Activated CD4-positive, alpha-beta T cell treated with anti-CD3 and anti-CD28 coated beads, Interleukin-10, Interleukin-2, amounts not matched to agents 100 ng/mL and 50 ng/mL, durations not matched to agents 16 hours and 8 hours (primary cell): ENCODE data around the gene ASH1L.
"Not testable (repeated sequence)": the region's sequence is repeated elsewhere in the genome, so short reads cannot be mapped to it uniquely, and the experiment has no call there.

Experiments used
- DNase-seq: peaks from one replicate; pipeline ENCODE4 v3.0.0-alpha.2; 2020

The ASH1L gene

DNA sequence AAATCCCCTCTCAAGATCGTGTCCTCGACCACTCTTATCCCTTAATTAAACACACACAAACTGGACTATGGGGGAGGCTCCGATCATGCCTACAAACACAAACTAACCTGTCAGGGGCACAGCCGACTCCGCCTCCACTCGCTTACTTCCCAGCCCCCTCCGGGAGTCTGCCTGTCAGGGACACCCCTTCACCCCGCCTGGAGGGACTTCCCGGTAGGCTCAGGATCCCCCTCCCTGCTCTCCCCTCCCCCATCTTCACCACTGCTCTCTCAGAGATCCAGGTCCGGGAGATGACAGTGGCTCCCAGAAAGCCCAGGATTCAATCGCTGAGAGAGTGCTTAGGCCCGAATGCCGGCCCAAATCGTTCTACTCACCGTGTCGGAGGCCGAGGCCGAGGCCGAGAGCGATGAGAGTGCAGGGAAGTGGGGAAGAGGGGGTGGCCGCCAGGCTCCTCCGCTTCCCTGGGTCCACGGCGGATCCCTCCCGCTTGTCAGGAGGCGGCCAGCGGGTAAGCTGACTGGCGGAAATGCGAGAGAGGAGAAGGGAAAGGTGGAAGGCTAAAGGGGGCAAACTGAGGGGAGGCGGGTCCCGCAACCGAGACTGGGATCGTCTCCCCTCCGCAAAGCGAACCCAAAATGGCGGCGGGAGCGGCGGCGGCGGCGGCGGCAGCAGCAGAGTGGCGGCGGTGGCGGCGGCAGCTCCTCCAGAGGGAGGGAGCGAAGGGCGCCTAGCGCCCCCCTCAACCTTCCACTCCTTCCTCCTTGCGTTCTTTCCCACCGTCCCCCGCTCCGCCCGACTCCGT, 623 bp downstream of the ASH1L start:
- DNase-seq = peak; percentile 14

DNA sequence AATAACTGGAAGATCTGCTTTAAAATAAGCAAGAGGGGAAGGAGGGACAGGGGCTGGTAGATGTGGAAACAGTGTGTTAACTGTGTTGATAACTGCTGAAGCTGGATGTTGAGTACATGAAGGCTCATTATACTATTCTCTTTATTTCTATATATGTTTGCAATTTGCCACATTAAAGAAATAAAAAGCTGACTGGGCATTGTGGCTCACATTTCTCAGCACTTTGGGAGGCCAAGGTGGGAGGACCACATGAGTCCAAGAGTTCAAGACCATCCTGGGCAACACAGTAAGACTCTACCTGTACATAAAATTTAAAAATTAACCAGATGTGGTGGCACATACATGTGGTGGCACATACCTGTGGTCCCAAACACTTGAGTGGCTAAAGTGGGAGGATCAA, 6.7 kb downstream of the ASH1L start:
- no peak for DNase-seq

DNA sequence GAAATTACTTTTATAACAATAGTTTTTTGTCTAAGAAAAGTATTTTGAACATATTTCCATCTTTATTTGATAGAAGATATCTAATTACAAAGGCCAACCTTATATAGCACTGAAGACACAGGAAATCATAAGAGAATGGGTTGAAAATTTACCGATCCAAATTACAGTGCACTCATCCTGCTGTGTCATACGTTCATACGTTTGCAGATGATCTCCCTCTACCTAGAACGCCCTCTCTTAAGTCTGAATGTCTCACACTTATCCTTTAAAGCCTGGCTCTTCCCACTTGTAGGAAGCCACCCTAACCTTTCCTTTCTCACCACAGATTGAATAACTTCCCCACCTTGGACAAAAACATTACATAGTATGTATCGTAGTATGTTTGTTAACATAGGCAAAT, 9.3 kb downstream of the ASH1L start:
- DNase-seq = no peak

DNA sequence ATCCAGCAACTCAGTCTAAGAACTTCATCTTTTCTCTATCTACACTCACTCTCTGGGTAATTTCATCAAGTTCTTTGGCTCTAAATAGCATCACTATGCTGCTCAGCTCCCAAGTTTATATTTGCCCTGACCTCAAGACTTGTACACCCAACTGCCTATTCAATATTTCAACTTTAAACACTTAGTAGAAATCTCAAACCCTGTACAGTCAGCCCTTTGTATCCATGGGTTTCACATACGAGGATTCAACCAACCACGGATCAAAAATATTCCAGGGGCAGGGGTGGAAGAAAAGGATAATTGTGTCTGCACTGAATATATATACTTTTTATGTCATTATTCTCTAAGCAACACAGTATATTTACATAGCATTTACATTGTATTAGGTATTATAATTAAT, 13.9 kb downstream of the ASH1L start:
- no peak for DNase-seq

DNA sequence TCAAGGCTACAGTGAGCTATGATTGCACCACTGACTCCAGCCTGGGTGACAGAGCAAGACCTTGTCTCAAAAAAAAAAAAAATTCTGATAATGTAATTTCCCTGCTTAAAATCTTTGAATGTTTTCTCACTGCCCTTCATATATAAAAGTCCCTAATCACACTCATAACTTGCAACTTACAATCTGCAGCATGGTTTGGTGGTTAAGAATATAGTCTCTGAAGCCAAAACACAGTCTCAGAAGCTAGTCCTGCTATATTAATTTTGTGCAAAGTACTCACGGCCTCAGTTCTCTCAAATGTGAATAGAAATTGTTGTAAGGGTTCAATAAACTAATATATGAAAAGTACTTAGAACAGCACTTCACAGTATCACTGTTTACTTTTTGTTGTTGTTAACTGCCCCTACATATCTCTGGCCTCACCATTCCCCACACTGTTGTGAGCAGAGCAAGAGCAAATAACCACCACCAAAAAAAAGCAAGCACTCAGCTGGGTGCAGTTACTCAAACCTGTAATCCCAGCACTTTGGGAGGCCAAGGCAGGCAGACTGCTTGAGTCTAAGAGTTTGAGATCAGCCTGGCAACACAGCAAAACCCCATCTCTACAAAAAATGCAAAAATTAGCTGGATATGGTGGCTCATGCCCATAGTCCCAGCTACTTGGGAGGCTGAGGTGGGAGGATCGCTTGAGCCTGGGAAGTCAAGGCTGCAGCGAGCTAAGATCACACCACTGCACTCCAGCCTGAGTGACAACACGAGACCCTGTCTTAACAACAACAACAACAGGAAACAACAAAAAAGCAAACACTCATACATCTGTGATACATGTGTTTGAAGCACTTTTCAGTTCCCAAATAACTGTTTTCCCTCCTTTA, 22.4 kb downstream of the ASH1L start:
- peak; percentile 52 for DNase-seq

DNA sequence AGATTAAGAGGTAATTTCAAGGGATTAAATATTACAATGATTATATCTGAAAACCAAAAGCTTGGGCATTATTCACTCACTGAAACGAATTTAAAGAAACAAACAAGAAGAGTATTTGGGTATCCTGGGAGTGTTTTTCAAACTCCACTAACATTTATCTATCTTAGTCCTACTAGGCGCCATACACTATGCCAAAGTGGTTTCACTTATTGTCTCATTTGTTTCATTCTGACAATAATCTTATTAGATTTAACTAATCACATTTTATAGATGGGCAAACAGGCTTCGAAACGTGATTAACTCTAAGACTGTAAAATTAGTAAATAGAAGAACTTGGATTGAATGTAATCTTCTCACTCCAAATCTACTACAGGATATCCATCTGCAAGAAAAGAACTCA, 25.4 kb downstream of the ASH1L start:
- peak; percentile 30 for DNase-seq

DNA sequence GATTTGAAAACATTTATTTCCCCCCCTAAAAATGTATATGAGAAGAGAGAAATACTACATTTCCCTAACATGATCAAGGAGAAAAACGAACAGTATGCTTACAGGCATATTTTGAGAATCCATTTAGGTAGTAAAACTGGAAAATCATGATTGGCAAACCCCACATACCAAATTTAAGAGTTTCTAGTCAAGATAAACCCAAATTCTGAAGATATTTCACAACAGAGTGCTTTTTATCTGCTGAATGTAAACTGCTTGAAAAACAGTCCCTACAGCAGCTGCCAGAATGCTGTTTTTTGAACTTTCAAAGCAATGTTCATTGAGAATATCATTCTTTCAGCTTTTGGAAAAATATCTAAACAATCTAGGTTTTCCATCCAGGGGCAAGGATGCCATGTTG, 31.0 kb downstream of the ASH1L start:
- DNase-seq = no peak

DNA sequence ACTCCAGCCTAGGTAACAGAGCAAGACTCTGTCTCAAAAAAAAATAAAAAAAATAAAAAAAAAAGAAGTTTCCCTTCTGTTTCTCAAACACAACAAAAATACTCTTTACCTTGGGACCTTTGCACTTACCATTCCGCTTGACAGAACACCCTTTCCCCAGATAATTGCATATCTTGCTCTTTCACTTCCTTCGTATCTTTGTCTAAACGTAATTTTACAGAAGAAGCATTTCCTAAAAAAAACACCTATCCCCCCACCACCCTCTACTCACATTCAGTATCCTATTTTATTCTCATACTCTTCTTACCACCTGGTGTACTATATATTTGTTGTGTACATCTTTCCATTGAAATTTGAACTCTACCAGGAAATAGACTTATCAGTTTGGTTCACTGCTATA, 32.7 kb downstream of the ASH1L start:
- DNase-seq = no peak

DNA sequence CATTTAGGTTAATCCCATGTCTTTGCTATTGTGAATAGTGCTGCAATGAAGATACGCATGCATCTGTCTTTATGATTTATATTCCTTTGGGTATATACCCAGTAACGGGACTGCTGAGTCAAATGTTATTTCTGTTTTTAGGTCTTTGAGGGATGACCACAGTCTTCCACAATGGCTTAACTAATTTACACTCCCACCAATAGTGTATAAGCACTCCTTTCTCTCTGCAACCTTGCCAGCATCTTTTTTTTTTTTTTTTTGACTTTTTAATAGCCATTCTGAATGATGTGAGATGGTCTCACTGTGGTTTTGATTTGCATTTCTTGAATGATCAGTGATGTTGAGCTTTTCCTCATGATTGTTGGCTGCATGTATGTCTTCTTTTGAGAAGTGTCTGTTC, 33.5 kb downstream of the ASH1L start:
- DNase-seq = no peak

DNA sequence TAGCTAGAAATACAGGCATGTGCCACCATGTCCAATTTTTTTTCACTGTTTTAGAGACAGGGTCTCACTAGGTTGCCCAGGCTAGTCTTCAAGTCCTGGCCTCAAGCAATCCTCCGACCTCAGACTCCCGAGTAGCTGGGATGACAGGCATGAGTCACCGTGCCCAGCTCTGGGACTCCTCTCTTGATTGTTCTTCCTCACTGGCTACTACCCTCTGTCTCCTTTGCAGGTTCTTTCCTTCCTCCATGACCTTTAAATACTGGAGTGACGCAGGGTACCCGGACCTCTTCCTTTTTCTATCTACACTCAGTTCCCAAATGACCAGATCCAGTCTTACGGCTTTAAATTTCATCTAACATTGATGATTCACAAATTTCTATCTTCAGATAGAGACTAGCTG, 34.9 kb downstream of the ASH1L start:
- DNase-seq = no peak

DNA sequence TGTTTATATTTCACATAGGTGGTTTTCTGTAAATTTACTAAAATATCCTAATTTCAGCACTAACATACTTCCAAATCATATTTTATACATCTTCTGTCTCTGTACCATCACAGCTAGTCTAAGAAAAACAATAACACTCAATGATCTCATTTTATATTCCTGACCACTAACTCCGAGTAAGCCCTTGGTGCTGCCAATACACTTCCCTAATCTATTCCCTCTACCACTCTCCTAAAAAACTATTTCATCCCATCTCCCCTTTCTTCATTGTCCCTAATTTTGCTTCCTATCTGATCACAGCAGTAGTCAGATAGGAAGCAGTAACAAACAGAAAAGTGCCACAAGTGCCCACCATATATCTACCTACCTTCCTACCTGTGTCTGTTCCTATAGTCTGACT, 36.2 kb downstream of the ASH1L start:
- no peak for DNase-seq

DNA sequence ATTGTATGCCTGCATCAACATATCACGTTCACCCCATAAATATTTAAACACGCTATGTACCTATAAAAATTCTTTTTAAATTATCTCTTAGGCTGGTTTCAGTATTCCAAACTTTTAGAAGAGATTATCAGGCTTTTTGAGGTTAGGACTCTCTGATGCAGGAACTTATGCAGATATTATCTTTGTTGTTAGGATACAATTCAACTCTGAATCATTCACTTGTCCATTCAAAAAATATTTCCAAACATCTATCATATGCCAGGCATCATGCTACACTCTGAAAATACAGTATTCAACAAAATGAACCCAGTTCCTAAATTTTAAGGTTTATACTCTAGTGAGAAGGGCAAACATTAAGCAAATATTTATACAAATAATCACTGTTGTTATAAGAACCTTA, 40.5 kb downstream of the ASH1L start:
- no peak for DNase-seq

DNA sequence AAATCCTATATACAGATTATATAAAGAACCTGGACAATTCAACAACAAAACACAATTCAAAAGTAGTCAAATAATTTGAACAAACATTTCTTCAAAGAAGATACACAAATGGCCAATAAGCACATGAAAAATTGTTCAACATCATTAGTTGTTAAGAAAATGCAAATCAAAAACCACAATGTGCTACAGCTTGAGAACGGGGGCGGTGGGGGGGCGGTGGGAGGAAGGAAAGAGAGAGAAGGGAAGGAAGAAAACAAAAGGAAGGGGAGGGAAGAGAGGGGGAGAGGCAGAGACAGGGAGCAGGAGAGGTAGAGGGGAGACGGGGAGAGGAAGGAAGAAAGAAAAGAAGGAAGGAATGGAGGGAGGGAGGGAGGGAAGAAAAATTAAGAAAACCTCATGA, 44.1 kb downstream of the ASH1L start:
- no peak for DNase-seq

DNA sequence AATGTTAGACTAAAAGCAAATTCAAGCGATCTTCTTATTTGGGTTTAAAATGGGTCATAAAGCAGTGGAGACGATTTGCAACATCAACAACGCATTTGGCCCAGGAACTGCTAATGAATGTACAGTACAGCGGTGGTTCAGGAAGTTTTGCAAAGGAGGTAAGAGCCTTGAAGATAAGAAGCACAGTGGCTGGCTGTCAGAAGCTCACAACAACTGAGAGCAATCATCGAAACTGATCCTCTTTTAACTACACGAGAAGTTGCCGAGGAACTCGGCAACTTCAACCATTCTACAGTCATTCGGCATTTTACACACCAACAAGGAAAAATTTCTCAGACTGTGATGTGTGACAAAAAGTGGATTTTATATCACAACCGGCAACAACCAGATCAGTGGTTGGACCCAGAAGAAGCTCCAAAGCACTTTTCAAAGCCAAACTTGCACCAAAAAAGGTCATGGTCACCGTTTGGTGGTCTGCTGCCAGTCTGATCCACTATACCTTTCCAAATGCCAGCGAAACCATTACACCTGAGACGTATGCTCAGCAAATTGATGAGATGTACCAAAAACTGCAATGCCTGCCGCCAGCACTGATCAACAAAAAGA, 47.9 kb downstream of the ASH1L start:
- peak; percentile 19 for DNase-seq

DNA sequence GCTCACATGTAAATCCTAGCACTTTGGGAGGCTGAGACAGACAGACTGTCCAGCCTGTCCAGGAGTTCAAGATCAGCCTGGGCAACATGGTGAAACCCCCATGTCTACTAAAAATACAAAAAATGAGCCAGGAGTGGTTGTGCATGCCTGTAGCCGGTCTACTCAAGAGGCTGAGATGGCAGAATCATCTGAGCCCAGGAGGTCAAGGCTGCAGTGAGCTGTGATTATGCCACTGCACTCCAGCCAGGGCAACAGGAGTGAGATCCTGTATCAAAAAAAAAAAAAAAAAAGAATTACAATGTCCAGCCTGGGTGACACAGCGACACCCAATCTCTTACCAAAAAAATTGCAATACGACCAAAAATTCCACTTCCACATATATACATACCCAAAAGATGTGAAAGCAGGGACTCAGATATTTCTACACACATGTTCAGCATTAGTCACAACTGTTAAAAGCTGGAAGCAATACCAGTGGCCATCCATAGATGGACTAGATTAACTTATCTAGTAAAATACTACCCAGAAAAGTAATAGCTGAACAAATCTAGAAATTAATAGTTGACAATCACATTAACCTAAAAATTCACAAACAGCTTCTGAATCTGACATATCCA, 49.2 kb downstream of the ASH1L start:
- no peak for DNase-seq

DNA sequence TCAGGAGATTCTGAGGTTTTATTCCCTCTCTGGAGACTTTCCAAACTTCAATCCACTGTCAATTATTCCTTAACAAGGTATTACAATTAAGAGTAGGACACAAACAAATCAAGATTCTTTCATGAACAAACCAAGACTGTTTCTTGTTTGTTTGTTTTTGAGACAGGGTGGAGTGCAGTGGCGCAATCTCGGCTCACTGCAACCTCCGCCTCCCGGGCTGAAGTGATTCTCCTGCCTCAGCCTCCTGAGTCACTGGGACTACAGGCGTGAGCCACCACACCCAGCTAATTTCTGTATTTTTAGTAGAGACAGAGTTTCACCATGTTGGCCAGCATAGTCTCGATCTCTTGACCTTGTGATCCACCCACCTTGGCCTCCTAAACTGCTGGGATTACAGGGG, 51.2 kb downstream of the ASH1L start:
- DNase-seq = not testable (repeated sequence)

DNA sequence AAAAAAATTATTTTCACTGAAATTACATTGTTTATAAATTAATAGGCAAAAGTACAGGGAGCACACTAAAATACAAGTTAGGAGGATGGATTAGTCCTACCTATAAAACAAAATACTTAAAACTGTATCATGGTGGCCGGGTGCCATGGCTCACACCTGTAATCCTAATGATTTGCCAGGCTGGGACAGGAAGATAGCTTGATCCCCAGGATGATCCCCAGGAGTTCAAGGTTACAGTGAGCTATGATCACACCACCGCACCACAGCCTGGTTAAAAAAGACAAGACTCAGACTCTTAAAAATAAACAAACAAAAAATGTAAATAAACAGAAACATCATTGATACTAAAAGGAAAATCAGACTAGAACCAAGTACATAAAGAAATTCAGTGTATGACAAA, 53.5 kb downstream of the ASH1L start:
- no peak for DNase-seq

DNA sequence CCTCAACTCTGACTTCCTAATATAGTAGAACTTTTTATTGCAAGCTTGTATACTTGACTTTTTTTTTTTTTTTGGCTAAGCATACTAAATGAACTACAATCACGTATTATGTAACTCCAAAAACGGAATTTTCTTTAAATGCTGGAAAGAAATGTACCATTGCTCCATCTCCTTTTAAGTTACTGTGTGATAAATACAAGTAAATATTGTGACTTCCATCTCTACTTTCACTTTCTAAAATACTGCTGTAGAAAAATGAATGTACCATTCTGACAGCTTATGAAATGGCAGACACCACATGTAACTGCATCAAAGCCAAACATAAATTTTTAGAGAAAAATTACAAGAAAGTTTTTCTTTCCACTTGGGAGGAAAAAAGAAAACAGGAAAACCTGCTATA, 54.7 kb downstream of the ASH1L start:
- DNase-seq = no peak

DNA sequence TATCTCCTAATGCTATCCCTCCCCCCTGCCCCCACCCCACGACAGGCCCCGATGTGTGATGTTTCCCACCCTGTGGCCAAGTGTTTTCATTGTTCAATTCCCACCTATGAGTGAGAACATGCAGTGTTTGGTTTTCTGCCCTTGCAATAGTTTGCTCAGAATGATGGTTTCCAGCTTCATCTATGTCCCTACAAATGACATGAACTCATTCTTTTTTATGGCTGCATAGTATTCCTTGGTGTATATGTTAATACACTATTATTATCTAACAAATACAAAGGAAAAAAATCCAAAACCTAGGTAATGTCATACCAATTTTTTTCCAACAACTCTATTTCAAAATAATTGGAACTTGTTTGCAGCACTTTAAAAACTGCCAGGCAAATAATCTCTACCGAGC, 56.6 kb downstream of the ASH1L start:
- DNase-seq = not testable (repeated sequence)

DNA sequence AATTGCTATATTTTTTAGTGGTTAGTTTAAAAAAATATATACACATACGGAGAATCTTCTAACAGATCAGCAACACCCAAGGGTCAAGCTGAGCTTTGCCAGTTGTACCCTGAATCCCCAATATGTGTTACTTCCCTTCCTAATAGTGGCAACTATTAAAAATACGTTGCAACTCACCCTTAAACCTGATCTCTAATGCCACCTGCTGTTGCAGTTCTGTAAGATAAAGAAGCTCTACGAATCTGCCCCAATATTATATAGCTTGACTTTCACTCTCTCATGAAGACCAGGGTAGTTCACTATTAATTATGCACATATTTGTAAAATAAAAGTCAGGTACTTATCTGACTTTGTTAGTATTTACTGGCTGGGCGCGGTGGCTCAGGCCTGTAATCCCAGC, 58.4 kb downstream of the ASH1L start:
- DNase-seq = no peak

DNA sequence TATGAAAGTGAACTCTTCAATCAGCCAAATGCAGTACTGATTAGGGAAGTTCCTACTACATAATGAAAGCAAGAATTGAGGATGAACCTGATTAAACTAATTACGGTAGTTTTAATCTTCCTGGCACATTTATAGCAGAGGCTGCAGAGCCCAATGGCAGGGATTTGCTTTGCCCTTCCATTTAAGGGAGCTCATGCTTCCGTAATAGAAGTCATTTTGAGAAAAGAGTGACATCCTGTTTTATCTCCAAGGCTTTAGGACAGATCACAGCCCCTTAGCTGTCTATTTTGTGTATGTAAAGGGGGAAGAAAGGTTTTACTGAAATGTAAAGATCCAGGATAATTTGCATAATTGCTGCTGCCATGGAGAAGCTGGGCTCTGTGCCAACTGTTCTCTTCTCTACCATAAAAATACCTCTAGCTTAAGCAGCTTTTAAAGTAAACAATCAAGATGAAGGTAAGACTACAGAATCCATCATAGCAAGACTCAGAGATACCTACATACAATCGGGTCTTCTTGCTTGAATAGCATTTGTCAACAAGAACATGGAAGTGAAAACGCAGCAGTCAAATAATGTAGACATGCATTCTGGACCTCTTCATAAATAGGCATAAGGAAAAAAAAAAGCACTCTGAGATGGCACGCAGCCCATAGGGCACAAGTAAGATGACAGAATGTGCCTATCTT, 62.5 kb downstream of the ASH1L start:
- peak; percentile 29 for DNase-seq

DNA sequence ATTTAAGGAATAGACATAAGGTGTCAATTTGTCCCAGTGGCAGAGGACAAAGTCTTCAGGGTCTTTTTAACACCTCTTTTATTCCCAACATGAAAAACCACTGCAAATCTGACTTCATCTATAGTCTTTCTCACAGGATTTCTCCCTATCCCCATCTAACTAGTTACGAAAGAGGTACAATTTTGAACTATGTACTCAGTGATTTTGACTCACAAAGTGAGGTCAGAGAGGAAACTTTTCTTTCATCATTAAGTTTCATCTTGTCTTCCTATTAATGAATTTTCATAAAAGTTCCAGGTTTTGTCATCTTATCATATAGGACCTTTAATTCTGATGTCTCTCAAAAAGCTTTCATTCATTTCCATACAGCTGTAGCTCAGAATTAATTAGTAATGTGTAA, 63.3 kb downstream of the ASH1L start:
- no peak for DNase-seq

DNA sequence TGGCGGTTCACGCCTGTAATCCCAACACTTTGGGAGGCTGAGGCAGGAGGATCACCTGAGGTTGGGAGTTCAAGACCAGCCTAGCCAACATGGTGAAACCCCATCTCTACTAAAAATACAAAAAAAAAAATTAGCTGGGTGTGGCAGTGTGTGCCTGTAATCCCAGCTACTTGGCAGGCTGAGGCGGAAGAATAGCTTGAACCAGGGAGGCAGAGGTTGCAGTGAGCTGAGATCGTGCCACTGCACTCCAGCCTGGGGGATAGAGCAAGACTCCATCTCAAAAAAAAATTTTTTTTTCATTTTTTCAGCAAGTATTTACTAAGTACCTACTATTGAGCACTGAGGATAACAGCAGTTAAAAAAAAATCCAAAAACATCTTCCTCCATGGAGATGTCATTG, 69.0 kb downstream of the ASH1L start:
- not testable (repeated sequence) for DNase-seq
